T-cell (primary cell): Measurements from ENCODE around the gene RPS19. TPM values are rescaled to one million over a fixed set of nuclear protein-coding genes. Genes with fewer than 3 reads are reported as not detected.

ENCODE experiments used
- ATAC-seq, 4 experiments: fragments of 200-7000 bp in 3 of 4; fragments of 150-1000 bp in 1 of 4; cut with Tn5 transposase; replicated peaks in 1 of 4; 1 replicate in 3 of 4; 2 replicates in 1 of 4; pipeline ENCODE4 v1.10.0; 2021; ENCODE audit warnings: moderate library complexity in 3 of 4, mild to moderate bottlenecking in 2 of 4, moderate number of reproducible peaks in 1 of 4
- CTCF ChIA-PET, 2 donors: fragments of 300-600 bp; sonication (Branson Sonifier 250); formaldehyde crosslinking; loops; one replicate each; lab custom pipeline; 2022; ENCODE audit warnings: antibody characterized with exemption in 2 of 2; lab: Charles Lee
- POLR2A ChIA-PET, 2 donors: fragments of 300-600 bp; sonication (Branson Sonifier 250); formaldehyde crosslinking; loops; one replicate each; lab custom pipeline; 2022; ENCODE audit warnings: antibody characterized with exemption in 2 of 2; lab: Charles Lee
- DNase-seq, 35 experiments: peaks; one replicate each; pipeline versions ENCODE4 v3.0.0 to v3.0.0-alpha.2; 2013 to 2023
- H3K27ac ChIP-seq: one replicate; pipeline ENCODE4 v1.5.1; 2013; ENCODE audit warnings: low read length
- H3K27me3 ChIP-seq, 2 experiments: replicated peaks in 1 of 2; 1 replicate in 1 of 2; 2 replicates in 1 of 2; pipeline versions ENCODE4 v1.6.1 to v1.7.0; 2013; ENCODE audit warnings: low read length in 1 of 2, mixed read lengths in 1 of 2; ENCODE audit not compliant: control insufficient read depth in 2 of 2, insufficient read depth in 2 of 2; ENCODE audit errors: extremely low read depth in 1 of 2
- H3K36me3 ChIP-seq, 2 donors: 1 replicate in 1 of 2; 2 replicates in 1 of 2; pipeline versions ENCODE4 v1.6.1 to v1.7.0; 2013; ENCODE audit warnings: low read length in 1 of 2; ENCODE audit not compliant: control insufficient read depth in 2 of 2, insufficient read depth in 1 of 2; ENCODE audit errors: extremely low read depth in 1 of 2
- H3K4me1 ChIP-seq, 2 experiments: 1 replicate in 1 of 2; 2 replicates in 1 of 2; pipeline versions ENCODE4 v1.6.1 to v1.7.0; 2013; ENCODE audit warnings: low read length in 2 of 2, mixed read lengths in 1 of 2; ENCODE audit not compliant: insufficient read depth in 2 of 2, control insufficient read depth in 1 of 2; ENCODE audit errors: extremely low read depth in 1 of 2
- H3K4me3 ChIP-seq, 2 donors: 1 replicate in 1 of 2; 2 replicates in 1 of 2; pipeline versions ENCODE4 v1.5.1 to v1.7.0; 2013; ENCODE audit warnings: mild to moderate bottlenecking in 2 of 2, low read length in 1 of 2, moderate library complexity in 1 of 2; ENCODE audit not compliant: control insufficient read depth in 1 of 2; ENCODE audit errors: extremely low read depth in 1 of 2
- H3K9me3 ChIP-seq: 2 replicates; pipeline ENCODE4 v1.7.0; 2013
- H3K27ac Mint-ChIP-seq, 2 donors: one replicate each; pipeline ENCODE4 v1.8.0; 2020 to 2021; ENCODE audit warnings: mild to moderate bottlenecking in 2 of 2, mixed read lengths in 2 of 2
- H3K27me3 Mint-ChIP-seq, 2 donors: one replicate each; pipeline ENCODE4 v1.8.0; 2021 to 2022; ENCODE audit warnings: mixed read lengths in 2 of 2
- H3K36me3 Mint-ChIP-seq: one replicate; pipeline ENCODE4 v1.8.0; 2021; ENCODE audit warnings: mixed read lengths
- H3K4me1 Mint-ChIP-seq, 3 donors: one replicate each; pipeline ENCODE4 v1.8.0; 2020 to 2022; ENCODE audit warnings: mixed read lengths in 3 of 3, mild to moderate bottlenecking in 1 of 3
- H3K4me3 Mint-ChIP-seq, 3 donors: one replicate each; pipeline ENCODE4 v1.8.0; 2020 to 2022; ENCODE audit warnings: mild to moderate bottlenecking in 3 of 3, mixed read lengths in 3 of 3, moderate library complexity in 3 of 3
- H3K9me3 Mint-ChIP-seq, 3 donors: one replicate each; pipeline ENCODE4 v1.8.0; 2020 to 2022; ENCODE audit warnings: mixed read lengths in 3 of 3
- WGBS: methylation state at CpG from one replicate; pipeline ENCODE4 v1.1.5; 2013; ENCODE audit warnings: missing lambda C conversion rate; ENCODE audit not compliant: insufficient coverage; 5-methylcytosine and 5-hydroxymethylcytosine counted together
- total RNA-seq, 35 experiments: library from RNA in 6 of 35; stranded (reverse) in 6 of 35; fragments of 120-200 nt in 1 of 35; gene quantifications; one replicate each; pipeline versions ENCODE4 v1.2.1 to v1.2.4 and lab custom pipeline; 2013 to 2026

The RPS19 gene
- total RNA-seq, 5 donors from 2014 or later (not counting 1 experiment from before 2014, with no cell fraction given): 3,043 to 4,286 (median 3,822) TPM

DNA sequence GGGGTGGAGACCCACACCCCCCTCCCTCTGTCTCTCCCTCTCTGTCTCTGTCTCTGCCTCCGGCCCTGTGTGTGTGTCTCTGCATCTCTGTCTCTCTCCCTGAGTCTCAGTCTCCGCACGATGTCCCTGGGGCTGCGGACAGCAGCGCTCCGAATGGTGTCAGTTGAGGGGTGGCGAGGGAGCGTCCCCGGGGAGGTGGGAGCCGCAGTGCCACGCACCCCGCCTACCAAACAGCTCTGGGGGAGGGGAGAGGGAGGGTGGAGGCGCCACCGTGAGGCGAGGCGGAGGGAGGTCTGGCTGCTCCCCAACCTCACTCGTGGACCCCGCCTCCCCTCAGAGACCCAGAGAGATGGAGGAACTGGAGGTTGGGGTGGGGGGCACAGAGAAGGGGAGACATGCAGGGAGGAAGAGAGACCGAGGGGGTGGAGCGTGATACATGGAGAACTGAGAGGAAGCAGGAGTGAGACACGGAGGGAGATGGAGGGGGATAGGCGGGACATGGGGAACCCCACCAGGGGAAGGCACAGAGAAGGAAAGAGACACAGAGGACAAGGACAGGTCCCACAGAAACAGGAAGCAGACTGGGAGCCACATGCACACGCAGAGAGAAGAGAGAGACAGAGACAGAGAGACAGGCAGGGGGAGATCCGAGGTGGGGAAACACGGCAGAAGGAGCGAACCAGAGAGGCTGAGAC, 61.0 kb downstream of the RPS19 start:
- Histone ChIP-seq H3K27me3 (peaks cover 15 to 67% of the 10 kb centered on the region in 2 experiments), H3K4me1 (peaks cover 14 to 33% of the 10 kb centered on the region in 2 experiments), H3K27ac (no peak overlapping the region), H3K9me3 (no peaks in the 10 kb centered on the region), H3K4me3 (no peak overlapping the region), H3K36me3 (no peaks in the 10 kb centered on the region)
- ChIA-PET POLR2A (no interaction called here), CTCF (interaction anchor here in 1 of 2 donors (0.6 kb wide), 1 partner anchor 46 kb away, joined by 3 read pairs; no protein-coding TSS in a partner anchor)
- ATAC-seq: no peak
- DNase-seq: no peak
- Mint-ChIP-seq H3K4me1 (peaks cover 14 to 21% (median 17%) of the 10 kb centered on the region in 3 donors), H3K27ac (peak overlapping the region in 1 of 2 donors; percentile 31), H3K27me3 (peaks cover 8% of the 10 kb centered on the region in 2 donors), H3K36me3 (peaks cover 4% of the 10 kb centered on the region), H3K9me3 (no peaks in the 10 kb centered on the region), H3K4me3 (peak overlapping the region in 2 of 3 donors; percentile 14 to 33)
- WGBS: 58% methylated on average over 11 of the region's 26 CpGs

DNA sequence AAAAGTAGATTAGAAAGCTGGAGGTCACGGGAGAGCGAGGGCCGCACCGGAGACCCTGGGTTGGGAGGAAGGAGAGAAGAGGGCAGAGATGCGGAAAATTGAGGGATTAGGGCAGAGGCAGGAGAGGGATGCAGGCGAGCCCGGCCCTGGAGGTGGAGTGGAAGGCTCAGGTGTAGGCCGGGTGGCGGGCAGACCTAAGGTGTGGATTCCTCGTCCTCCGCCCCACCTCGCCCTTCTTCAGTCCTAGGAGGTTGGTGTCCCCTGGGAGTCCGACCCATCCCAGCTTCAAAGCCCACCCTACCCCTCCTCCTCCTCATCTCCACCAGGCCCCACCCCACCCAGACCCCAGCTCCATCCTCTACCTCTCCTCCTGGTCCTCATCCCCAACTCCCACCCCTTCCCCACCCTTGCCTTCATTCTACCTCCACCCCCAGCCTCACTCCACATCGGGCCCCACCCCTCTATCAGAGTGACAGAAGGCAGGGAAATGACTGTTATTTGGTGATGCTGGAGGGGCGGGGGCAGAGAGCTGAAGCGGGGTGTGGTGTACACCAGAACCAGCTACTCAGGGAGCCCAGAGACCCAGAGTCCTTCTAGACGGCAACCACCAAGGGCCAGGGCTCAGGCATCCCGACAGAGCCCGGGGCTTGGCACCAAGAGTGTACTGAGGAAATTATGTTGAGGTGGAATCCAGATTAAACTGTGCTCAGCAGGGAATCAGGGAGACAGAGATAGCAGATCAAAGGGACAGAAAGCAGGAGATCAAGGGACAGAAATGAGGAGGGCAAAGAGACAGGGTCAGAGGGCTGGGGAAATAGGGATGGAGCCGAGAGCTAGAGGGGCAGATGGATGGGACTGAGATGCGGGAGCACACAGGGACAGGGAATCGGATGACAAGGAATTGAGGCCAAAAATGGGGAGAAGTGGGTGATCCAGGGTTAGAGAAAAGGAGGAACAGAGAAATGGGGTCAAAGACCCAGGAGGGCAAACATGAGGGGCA, 61.8 kb downstream of the RPS19 start:
- H3K4me3 ChIP-seq: no peak overlapping the region
- H3K27ac ChIP-seq: no peak overlapping the region
- no peaks in the 10 kb centered on the region for H3K9me3 Mint-ChIP-seq
- no peaks in the 10 kb centered on the region for H3K36me3 ChIP-seq
- POLR2A ChIA-PET: no interaction called here
- H3K9me3 ChIP-seq: no peaks in the 10 kb centered on the region
- H3K4me3 Mint-ChIP-seq: peak overlapping the region in 2 of 3 donors; percentile 14 to 33
- peaks cover 8% of the 10 kb centered on the region in 2 donors for H3K27me3 Mint-ChIP-seq
- H3K4me1 ChIP-seq: peaks cover 10 to 25% of the 10 kb centered on the region in 2 experiments
- CTCF ChIA-PET: interaction anchor here in 1 of 2 donors (0.6 kb wide), 1 partner anchor 46 kb away, joined by 3 read pairs; no protein-coding TSS in a partner anchor
- WGBS: 65% methylated on average over 13 of the region's 22 CpGs
- peaks cover 12 to 59% of the 10 kb centered on the region in 2 experiments for H3K27me3 ChIP-seq
- peak overlapping the region in 1 of 2 donors; percentile 31 for H3K27ac Mint-ChIP-seq
- H3K36me3 Mint-ChIP-seq: peaks cover 4% of the 10 kb centered on the region
- DNase-seq (no peak), ATAC-seq (peak in 1 of 4 experiments; percentile 23)
- peaks cover 14 to 21% (median 17%) of the 10 kb centered on the region in 3 donors for H3K4me1 Mint-ChIP-seq

Other genes starting within 250 kb of the RPS19 start
- 1 to 10 TPM in 1 of 5 donors, under 1 TPM in 3, not detected in 1; 0.46 to 1.0 (median 0.68) TPM for gene CEACAM4, start 233.2 kb upstream of the RPS19 start, total RNA-seq
- not detected for gene CEACAM7, start 172.0 kb upstream of the RPS19 start, total RNA-seq
- gene CEACAM5, start 151.6 kb upstream of the RPS19 start, total RNA-seq: 1 to 10 TPM in 2 of 5 donors, under 1 TPM in 1, not detected in 2; 0.61 to 1.3 (median 1.0) TPM
- gene CEACAM6, start 104.7 kb upstream of the RPS19 start, total RNA-seq: under 1 TPM in 3 of 5 donors, not detected in 2; 0.53 to 0.76 (median 0.67) TPM
- gene CEACAM3, start 63.7 kb upstream of the RPS19 start, total RNA-seq: not detected
- gene LYPD4, start 15.6 kb upstream of the RPS19 start, total RNA-seq: not detected
- gene DMRTC2, start 15.2 kb upstream of the RPS19 start, total RNA-seq: not detected
- 10 to 100 TPM; 15.9 to 51.1 (median 19.0) TPM for gene CD79A, start 17.0 kb downstream of the RPS19 start, total RNA-seq
- gene ARHGEF1, start 22.9 kb downstream of the RPS19 start, total RNA-seq: 1,000 to 10,000 TPM; 1,130 to 1,360 (median 1,288) TPM
- gene ERFL, start 68.2 kb downstream of the RPS19 start, total RNA-seq: 1 to 10 TPM; 5.9 to 8.5 (median 6.3) TPM
- 100 to 1,000 TPM in 4 of 5 donors, 10 to 100 TPM in 1; 67.0 to 143 (median 131) TPM for gene RABAC1, start 99.1 kb downstream of the RPS19 start, total RNA-seq
- 10 to 100 TPM in 1 of 5 donors, 1 to 10 TPM in 4; 4.3 to 14.4 (median 6.3) TPM for gene ATP1A3, start 134.0 kb downstream of the RPS19 start, total RNA-seq
- gene GRIK5, start 210.0 kb downstream of the RPS19 start, total RNA-seq: 1 to 10 TPM in 3 of 5 donors, under 1 TPM in 2; 0.26 to 1.5 (median 1.3) TPM
- gene ZNF574, start 215.9 kb downstream of the RPS19 start, total RNA-seq: 10 to 100 TPM; 18.4 to 27.4 (median 26.6) TPM